ENCODE data around the gene TERF2IP.

The TERF2IP gene

DNA sequence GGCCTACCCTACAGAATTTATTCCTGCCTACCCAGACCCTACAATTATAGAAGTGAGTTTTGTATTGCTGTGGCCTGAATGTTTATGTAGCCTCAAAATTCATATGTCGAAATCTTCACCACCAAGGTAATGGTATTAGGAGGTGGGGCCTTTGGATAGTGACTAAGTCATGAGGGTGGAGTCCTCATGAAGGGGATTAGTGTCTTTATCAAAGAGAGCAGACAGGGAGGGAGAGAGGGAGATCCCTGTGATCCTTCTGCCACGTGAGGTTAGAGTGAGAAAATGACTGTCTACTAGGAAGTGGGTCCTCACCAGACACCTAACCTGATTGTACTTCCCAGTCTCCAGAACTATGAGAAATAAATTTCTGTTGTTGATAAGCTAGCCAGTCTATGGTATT, 54.7 kb downstream of the TERF2IP start:
- ATAC-seq (replicated peaks; ENCODE audit: extremely low read depth, poor library complexity, severe bottlenecking), result no peak
- H3K4me3 Mint-ChIP-seq, result no peak overlapping the region
- no peak overlapping the region for H3K27ac Mint-ChIP-seq (ENCODE audit: low read depth)
- no peak for DNase-seq (ENCODE audit: low spot score in 2 of 2)
- peaks cover 22% of the 10 kb centered on the region for H3K27me3 Mint-ChIP-seq
- no peaks in the 10 kb centered on the region for H3K9me3 Mint-ChIP-seq
- H3K36me3 Mint-ChIP-seq (ENCODE audit: insufficient read depth), result no peaks in the 10 kb centered on the region
- H3K4me1 Mint-ChIP-seq, result no peaks in the 10 kb centered on the region

DNA sequence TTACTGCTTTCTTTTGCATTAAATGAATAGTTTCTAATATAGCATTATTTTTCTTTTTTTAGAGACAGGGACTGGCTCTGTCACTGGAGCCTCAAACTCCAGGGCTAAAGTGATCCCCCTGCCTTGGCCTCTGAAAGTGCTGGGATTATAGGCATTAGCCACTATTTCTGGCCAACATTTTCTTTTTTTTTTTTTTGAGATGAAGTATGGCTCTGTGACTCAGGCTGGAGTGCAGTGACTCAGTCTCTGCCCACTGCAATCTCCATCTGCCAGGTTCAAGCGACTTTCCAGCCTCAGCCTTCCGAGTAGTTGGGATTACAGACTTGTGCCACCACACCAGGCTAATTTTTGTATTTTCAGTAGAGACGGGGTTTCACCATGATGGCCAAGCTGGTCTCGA, 55.7 kb downstream of the TERF2IP start:
- no peak overlapping the region for H3K4me3 Mint-ChIP-seq
- H3K4me1 Mint-ChIP-seq, result no peaks in the 10 kb centered on the region
- ATAC-seq (replicated peaks; ENCODE audit: extremely low read depth, poor library complexity, severe bottlenecking), result no peak

More for the DNA sequence above, 55.7 kb downstream of the TERF2IP start:
- Mint-ChIP-seq H3K9me3 (no peaks in the 10 kb centered on the region), H3K36me3 (ENCODE audit: insufficient read depth) (no peaks in the 10 kb centered on the region), H3K27ac (ENCODE audit: low read depth) (no peak overlapping the region), H3K27me3 (peaks cover 23% of the 10 kb centered on the region)
- no peak for DNase-seq (ENCODE audit: low spot score in 2 of 2)

Data from central memory CD8-positive, alpha-beta T cell (primary cell).